ENCODE results near the gene CACNA1H.

Gene CACNA1H

DNA sequence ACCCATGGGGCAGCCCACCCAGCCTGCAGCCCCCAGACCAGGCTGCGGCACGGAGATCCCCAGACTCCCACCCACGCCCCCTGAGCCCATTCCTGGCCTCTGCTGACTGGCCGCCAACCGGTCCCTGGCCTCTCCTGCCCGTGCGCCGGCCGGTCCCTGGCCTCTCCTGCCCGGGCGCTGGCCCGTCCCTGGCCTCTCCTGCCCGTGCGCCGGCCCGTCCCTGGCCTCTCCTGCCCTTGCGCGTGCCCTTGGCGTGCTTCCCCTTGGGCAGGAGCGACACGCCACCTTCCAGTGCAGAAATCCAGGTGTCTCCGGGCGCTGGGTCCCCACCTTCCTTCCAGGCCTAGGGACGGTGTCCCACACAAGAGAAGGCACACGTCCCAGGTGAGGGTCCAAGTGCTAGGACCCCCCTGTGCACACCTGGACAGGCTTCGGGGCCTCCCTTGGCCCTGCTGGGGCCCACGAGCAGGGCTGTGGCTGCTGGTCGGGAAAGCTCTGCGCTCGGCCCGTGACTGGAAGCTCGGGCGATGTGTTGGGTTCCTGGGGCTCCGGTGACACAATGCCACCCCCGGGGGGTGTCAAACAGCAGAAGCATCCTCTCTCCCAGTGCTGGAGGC, 21.4 kb upstream of the CACNA1H start:
- TF ChIP-seq, protein P1, sequence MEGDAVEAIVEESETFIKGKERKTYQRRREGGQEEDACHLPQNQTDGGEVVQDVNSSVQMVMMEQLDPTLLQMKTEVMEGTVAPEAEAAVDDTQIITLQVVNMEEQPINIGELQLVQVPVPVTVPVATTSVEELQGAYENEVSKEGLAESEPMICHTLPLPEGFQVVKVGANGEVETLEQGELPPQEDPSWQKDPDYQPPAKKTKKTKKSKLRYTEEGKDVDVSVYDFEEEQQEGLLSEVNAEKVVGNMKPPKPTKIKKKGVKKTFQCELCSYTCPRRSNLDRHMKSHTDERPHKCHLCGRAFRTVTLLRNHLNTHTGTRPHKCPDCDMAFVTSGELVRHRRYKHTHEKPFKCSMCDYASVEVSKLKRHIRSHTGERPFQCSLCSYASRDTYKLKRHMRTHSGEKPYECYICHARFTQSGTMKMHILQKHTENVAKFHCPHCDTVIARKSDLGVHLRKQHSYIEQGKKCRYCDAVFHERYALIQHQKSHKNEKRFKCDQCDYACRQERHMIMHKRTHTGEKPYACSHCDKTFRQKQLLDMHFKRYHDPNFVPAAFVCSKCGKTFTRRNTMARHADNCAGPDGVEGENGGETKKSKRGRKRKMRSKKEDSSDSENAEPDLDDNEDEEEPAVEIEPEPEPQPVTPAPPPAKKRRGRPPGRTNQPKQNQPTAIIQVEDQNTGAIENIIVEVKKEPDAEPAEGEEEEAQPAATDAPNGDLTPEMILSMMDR (IDR thresholded peaks at IDR 0.05; ENCODE audit: low read length, missing control alignments), result no peak
- DNase-seq (ENCODE audit: low read depth), result no peak
- H3K4me3 ChIP-seq (replicated peaks; ENCODE audit: low read depth, low read length), result no peak overlapping the region

DNA sequence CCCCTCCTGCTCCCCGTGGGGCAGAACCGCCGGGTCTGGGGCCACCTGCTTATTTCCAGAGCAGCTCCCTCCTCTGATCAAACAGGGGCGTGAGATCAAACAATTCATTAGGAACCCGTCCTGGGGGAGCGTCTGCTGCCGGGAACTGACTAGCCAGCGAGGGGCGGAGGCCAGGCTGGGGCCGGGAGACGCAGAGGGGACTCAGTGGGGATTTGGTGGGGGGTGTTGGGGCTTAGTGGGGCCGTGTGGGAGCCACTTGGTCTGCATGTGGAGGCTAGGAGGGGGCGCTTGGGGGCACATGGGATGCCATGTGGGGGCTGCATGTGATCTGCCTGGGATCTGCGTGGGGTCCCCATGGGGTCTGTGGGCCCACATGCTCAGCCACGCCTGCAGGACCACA, 20.5 kb upstream of the CACNA1H start:
- TF ChIP-seq, protein P1 (IDR thresholded peaks at IDR 0.05; ENCODE audit: low read length, missing control alignments), result no peak
- no peak for DNase-seq (ENCODE audit: low read depth)
- no peak overlapping the region for H3K4me3 ChIP-seq (replicated peaks; ENCODE audit: low read depth, low read length)

DNA sequence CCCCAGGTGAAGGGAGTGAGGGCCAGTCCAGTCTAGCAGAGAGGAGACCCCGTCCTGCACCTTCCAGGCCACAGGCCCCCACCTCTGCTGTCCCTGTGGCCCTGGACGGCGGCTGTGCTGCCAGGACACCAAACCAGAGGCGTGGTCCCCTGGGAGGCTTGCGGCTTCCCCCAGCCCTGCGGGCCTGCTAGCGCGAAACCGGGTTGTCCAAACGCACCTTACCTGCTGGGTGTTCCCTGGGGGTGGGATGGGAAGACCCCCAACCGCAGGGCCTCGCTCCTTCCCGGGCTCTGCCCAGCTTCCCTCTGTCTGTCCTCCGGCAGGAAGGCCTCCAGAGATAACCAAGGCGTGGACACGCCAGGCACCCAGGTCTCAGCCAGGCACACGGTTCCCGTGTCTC, 19.6 kb upstream of the CACNA1H start:
- no peak overlapping the region for H3K4me3 ChIP-seq (replicated peaks; ENCODE audit: low read depth, low read length)
- no peak for DNase-seq (ENCODE audit: low read depth)
- TF ChIP-seq, protein P1 (IDR thresholded peaks at IDR 0.05; ENCODE audit: low read length, missing control alignments), result no peak

DNA sequence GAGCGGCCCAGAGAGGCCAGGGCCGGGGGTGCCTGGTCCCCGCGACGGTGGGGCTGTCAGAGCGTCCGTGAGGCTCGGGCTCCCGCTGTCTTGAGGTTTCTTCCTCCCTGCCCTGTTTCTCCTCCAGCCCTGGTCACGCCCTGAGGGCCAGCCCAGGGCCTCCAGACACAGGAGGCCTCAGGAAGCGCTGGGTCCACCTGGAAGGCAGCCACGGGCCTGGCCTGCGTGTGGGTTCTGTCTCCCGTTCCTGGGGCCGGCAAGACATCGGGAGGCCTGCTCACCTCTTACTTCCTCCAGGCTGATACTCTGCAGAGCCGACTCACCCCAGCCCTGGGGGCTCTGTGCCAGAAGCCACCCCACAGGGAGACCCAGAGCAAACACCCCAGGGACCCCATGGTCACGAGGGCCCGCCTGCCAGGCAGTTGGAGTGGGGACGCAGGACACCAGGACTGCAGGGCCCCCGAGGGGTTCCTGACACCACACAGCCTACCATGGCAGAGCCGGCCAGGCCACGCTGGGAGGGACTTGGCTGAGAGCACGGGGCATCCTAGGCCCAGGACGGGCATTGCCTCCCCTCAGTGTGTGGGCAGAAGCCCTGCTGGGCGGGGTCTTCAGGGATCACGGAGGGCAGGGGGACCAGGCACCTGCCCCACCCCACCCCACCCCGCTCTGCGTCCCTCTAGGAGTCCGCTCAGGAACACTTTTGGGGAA, 18.9 kb upstream of the CACNA1H start:
- TF ChIP-seq, protein P1 (IDR thresholded peaks at IDR 0.05; ENCODE audit: low read length, missing control alignments), result no peak
- no peak overlapping the region for H3K4me3 ChIP-seq (replicated peaks; ENCODE audit: low read depth, low read length)
- DNase-seq (ENCODE audit: low read depth), result no peak

DNA sequence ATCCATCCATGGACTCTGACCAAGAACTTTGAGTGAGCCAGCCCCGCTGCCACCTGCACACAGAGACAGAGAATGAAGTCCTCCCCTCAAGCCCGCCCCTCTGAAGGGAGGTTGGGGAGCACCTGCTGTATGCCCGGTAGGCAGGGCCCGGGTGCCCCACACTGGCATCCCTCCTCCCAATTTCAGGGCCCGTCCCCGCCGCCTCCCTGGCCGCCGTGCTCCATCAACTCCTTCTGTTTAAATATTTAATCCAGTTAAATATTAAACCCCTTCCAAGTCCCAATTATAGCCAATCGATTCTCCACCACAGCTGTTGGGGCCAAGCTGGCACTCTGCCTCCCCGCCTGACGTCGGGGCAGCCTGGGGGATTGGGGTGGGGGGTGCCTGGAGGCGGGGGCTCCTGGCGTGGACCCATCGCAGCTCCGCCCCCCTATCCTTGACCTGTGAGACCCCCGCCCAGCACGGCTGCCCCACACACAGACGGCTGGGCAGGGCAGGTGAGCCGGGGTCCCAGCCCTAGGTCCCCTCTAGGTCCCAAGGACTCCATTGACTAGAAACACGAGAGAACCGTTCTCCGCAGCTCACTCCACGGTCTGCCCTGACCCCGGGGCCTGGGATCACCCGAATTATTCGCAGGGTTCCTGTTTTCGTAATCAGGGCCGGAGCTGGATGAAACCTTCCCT, 18.0 kb upstream of the CACNA1H start:
- DNase-seq (ENCODE audit: low read depth), result no peak
- no peak overlapping the region for H3K4me3 ChIP-seq (replicated peaks; ENCODE audit: low read depth, low read length)
- TF ChIP-seq, protein P1 (IDR thresholded peaks at IDR 0.05; ENCODE audit: low read length, missing control alignments), result no peak

DNA sequence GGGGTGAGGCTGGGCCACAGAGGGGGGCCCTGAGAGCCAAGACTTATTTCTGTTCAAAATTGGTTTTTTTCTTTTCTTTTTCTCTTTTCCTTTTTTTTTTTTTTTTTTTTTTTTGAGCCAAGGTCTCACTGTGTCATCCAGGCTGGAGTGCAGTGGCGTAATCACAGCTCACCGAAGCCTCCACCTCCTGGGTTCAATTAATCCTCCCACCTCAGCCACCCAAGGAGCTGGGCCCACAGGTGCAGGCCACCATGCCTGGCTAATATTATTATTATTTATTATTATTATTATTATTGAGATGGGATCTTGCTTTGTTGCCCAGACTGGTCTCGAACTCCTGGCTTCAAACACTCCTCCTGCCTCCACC, 17.5 kb upstream of the CACNA1H start:
- no peak for DNase-seq (ENCODE audit: low read depth)
- TF ChIP-seq, protein P1 (IDR thresholded peaks at IDR 0.05; ENCODE audit: low read length, missing control alignments), result no peak
- H3K4me3 ChIP-seq (replicated peaks; ENCODE audit: low read depth, low read length), result no peak overlapping the region
